Measurements from ENCODE around the gene PAPPA2.
"Not testable (repeated sequence)": the region's sequence is repeated elsewhere in the genome, so short reads cannot be mapped to it uniquely, and the experiment has no call there.

Gene PAPPA2

GRCh38 chr1:176694713-176695112, 231.7 kb downstream of the PAPPA2 start:
- DNase-seq, result no peak

- DNase-seq, result peak; percentile 4
Measured at GRCh38 chr1:176696109-176696508, 233.1 kb downstream of the PAPPA2 start.

GRCh38 chr1:176696689-176697088, 233.7 kb downstream of the PAPPA2 start:
- no peak for DNase-seq

DNA sequence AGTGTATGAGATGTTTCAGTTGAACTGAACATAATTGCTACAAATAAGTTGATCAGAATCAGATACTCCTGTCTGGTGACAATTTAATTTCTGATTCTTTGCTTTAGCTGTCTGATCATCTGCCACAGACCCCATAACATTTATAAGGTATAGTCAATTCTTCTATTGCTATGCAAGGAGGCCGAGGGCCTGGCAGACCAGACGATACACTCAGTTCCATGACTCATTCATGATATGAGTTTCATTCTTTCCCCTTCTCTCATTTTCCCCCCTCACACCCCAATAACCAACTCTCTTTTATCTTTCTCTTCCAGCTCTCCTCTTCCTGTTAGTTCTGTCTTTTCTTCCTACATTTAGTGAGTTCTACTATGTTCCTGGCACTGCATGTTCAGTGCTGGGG, 236.8 kb downstream of the PAPPA2 start:
- no peak for DNase-seq

GRCh38 chr1:176701151-176701866, 238.3 kb downstream of the PAPPA2 start:
- DNase-seq, result no peak

- DNase-seq, result no peak
Measured at GRCh38 chr1:176702901-176703300, 239.9 kb downstream of the PAPPA2 start.

- DNase-seq, result no peak
Measured at GRCh38 chr1:176705585-176705984, 242.6 kb downstream of the PAPPA2 start.

GRCh38 chr1:176717066-176717750, 254.2 kb downstream of the PAPPA2 start:
- DNase-seq, result no peak

DNA sequence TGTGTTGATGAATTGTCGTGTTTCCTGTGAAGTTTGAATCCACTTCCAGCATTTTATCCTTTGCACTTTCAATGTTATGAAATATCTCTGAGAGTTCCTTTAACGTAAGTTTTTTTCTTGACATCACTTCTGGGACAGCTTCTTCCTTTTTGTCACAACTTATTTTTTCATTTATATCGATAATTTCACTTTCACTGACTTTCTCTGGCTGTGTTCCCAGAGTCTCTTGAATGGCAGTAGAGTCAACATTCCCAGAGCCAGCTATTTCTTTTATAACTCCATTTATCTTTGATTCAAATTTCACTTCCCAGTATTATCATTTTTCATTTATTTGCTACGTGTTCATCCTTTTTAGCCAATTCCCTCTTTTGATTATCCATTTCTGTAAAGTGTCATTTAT, 256.5 kb downstream of the PAPPA2 start:
- DNase-seq, result no peak

DNA sequence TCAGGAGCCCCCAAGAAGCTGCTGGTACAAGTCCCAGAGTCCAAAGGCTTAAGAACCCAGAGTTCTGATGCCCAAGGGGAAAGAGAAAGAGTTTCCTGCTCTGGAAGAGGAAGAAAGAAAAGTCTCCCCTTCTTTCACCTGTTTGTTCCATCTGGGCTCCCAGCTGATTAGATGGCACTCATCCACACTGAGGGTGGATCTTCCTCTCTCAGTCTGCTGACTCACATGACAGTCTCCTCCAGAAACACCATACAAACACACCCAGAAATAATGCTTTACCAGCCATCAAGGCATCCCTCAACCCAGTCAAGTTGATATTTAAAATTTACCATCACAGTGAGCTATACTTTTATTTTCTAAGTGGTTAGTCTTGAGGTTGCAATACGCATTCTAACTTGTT, 257.9 kb downstream of the PAPPA2 start:
- no peak for DNase-seq

GRCh38 chr1:176733661-176734060, 270.7 kb downstream of the PAPPA2 start:
- no peak for DNase-seq

- no peak for DNase-seq
Measured at GRCh38 chr1:176735201-176735600, 272.2 kb downstream of the PAPPA2 start.

GRCh38 chr1:176736015-176736414, 273.0 kb downstream of the PAPPA2 start:
- DNase-seq, result no peak

- DNase-seq, result no peak
Measured at GRCh38 chr1:176741181-176741580, 278.2 kb downstream of the PAPPA2 start.

- no peak for DNase-seq
Measured at GRCh38 chr1:176742322-176742721, 279.3 kb downstream of the PAPPA2 start.

GRCh38 chr1:176744142-176744541, 281.2 kb downstream of the PAPPA2 start:
- no peak for DNase-seq

DNA sequence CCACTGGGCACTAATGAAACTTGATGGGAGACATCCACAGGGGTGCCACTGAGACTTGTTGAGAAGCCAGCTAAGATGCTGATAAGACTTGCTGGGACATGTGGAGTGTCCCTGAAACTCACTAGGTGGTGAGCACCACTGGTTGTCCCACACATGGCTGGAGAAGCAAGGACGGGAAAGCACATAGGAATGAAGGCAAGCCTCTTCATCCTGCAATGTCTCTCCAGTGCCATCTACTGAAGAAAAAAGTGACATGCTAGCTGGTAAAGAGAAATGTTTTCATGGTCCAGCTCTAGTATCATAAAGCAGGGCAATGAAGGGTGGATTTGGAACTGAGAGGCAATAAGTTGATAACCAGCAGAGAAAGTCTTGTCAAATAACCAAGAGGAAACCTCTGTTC, 283.0 kb downstream of the PAPPA2 start:
- DNase-seq, result no peak

DNA sequence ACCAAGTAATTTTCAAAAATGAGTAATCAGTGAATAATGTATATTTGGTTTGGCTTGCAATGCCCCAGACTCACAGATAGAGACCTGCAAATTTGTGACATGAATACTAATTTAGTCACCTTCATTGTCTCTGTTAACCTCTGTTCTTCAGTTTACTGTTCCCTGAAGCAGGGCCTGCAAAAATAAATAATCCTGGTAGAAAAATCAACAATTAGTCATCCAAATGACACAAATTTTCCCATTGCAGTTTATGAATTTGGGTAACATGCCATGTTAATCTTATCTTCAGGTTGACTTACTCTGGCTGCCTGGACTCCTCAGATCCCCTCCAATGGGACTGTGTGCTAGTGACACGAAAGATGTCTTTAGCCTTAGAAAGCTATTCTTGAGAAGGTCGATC, 289.5 kb downstream of the PAPPA2 start:
- DNase-seq, result no peak

DNA sequence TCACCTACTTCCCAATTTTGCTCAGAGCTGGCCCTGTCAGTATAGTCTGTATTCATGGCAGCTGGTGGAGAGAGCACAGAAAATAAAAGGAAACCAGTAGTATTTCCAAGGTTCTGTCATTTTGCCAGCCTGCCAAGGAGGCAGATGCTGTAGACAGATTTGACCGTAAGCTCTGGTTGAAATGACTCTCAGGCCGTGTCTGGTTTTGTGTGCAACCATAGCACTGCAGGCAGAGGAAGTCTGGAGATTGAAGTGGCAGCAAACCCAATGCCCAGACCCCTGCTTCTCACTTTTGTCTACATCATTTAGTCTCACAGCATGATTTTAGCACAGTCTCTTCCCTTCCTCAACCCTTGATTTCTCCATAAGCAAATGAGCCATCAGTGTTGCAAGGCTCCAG, 291.7 kb downstream of the PAPPA2 start:
- DNase-seq, result no peak

DNA sequence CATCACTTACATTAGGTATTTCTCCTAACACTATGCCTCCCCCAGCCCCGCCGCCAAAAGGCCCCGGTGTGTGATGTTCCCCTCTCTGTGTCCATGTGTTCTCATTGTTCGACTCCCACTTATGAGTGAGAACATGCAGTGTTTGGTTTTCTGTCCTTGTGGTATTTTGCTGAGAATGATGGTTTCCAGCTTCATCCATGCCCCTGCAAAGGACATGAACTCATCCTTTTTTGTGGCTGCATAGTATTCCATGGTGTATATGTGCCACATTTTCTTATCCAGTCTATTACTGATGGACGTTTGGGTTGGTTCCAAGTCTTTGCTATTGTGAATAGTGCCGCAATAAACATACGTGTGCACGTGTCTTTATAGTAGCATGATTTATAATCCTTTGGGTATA, 293.8 kb downstream of the PAPPA2 start:
- DNase-seq, result not testable (repeated sequence)

GRCh38 chr1:176765608-176766007, 302.6 kb downstream of the PAPPA2 start:
- DNase-seq, result no peak

DNA sequence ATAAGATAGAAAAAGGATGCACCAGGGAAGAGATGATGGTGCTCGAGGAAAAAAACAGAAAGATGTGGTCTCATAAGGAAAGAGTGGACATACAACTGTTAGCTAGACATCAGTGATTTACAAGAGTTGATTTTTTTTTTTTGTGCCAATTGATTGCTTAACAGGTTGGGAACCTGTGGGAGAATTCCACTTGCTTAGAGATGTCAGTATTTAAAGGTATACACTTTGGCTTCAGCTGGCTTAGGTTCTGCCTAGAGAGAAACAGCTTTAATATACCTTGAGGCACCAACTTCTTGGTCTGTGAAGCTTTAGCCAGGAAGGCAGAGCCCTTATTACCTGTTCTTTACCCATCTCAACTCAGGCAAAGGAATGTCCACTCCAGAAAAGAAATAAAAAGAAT, 303.8 kb downstream of the PAPPA2 start:
- DNase-seq, result no peak

DNA sequence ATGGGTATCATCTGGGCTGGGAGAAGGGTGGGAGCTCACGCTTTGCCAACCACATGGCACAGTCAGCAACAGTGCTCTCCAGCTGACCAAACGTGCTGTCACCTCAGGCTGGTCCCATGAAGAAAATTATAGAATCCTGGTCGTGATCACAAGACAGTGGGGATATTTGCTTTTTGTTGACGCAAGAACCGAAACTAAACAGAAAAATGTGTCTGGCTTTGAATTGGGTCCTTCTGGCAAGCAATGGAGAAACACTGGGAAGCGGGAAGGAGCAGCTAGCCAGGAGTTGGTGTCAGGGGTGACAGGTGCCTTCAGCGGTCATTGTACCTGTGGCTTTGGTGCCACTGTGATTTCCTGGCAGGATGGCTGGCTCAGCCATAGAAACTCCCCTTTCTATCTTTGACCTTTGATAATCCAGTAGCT, 304.8 kb downstream of the PAPPA2 start:
- DNase-seq, result no peak

- DNase-seq, result no peak
Measured at GRCh38 chr1:176768532-176768931, 305.6 kb downstream of the PAPPA2 start.

DNA sequence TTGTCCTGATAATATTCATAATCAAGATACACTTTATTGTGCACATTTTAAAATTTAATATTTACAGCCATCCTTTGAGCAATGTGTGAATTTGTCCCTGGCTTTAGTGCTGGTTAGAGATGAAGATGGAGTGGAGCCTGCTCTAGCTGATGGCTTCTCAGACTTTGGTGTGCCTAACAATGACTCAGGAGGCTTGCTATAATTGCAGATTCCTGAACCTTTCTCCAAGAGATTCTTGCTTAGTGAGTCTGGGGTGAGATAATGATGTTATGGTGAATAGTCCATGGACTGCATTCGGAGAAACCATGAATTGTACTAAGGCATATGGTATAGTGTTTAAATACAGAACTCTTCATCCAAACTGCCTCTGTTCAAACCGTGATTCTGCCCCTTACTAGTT, 307.1 kb downstream of the PAPPA2 start:
- no peak for DNase-seq

All from NCI-H748 treated with DMSO at 0.1 percent for 48 hours (cell line).